Stimulated activated CD8-positive, alpha-beta memory T cell treated with anti-CD3 and anti-CD28 coated beads, Interleukin-2, amount 100 ng/mL, for 48 hours (primary cell): ENCODE results near the gene AMPD1.

Experiments
- DNase-seq, 2 donors: peaks; one replicate each; pipeline ENCODE4 v3.0.0-alpha.2; 2020; ENCODE audit warnings: low read depth in 2 of 2

Gene AMPD1

GRCh38 chr1:114695430-114696058 lies at the start of gene AMPD1:
AMPD1 (minus strand) TSS chr1:114695546; CDS start chr1:114695471, 75 bp downstream.
- no peak for DNase-seq

GRCh38 chr1:114741963-114742746 lies 46.8 kb upstream of the AMPD1 start:
- no peak for DNase-seq

- DNase-seq: no peak
Observed at GRCh38 chr1:114740331-114740730, 45.0 kb upstream of the AMPD1 start.

GRCh38 chr1:114737314-114737849 lies 42.0 kb upstream of the AMPD1 start:
- no peak for DNase-seq

- DNase-seq: no peak
Observed at GRCh38 chr1:114735479-114735878, 40.1 kb upstream of the AMPD1 start.

- no peak for DNase-seq
Observed at GRCh38 chr1:114729782-114730181, 34.4 kb upstream of the AMPD1 start.

GRCh38 chr1:114728553-114728952 lies 33.2 kb upstream of the AMPD1 start:
- DNase-seq: no peak

GRCh38 chr1:114725230-114725629 lies 29.9 kb upstream of the AMPD1 start:
- no peak for DNase-seq

GRCh38 chr1:114723915-114724314 lies 28.6 kb upstream of the AMPD1 start:
- no peak for DNase-seq

- DNase-seq: no peak
Observed at GRCh38 chr1:114723457-114723856, 28.1 kb upstream of the AMPD1 start.

GRCh38 chr1:114720492-114720891 lies 25.1 kb upstream of the AMPD1 start:
- DNase-seq: no peak

GRCh38 chr1:114719424-114719787 lies 24.1 kb upstream of the AMPD1 start:
- no peak for DNase-seq

GRCh38 chr1:114718661-114719423 lies 23.5 kb upstream of the AMPD1 start:
- peak in 1 of 2 donors; percentile 5 for DNase-seq

GRCh38 chr1:114716304-114717170 lies 21.2 kb upstream of the AMPD1 start, which contains the start of gene NRAS:
NRAS (minus strand) TSS chr1:114716771; CDS start chr1:114716160, 611 bp downstream.
- peak; percentile 92 to 94 for DNase-seq

- no peak for DNase-seq
Observed at GRCh38 chr1:114715952-114716303, 20.6 kb upstream of the AMPD1 start.

GRCh38 chr1:114712977-114713376 lies 17.6 kb upstream of the AMPD1 start:
- DNase-seq: no peak

GRCh38 chr1:114710360-114710759 lies 15.0 kb upstream of the AMPD1 start:
- DNase-seq: no peak

GRCh38 chr1:114707604-114708003 lies 12.3 kb upstream of the AMPD1 start:
- no peak for DNase-seq

- DNase-seq: no peak
Observed at GRCh38 chr1:114703242-114703641, 7.9 kb upstream of the AMPD1 start.

- no peak for DNase-seq
Observed at GRCh38 chr1:114702737-114703136, 7.4 kb upstream of the AMPD1 start.

GRCh38 chr1:114701931-114702330 lies 6.6 kb upstream of the AMPD1 start:
- DNase-seq: no peak
